ENCODE measurements around the gene DPCD. TPM values are rescaled to one million over a fixed set of nuclear protein-coding genes. Genes with fewer than 3 reads are reported as not detected.

The DPCD gene
- total and polyA plus RNA-seq, 8 donors, result 4.7 to 17.0 (median 7.1) TPM

DNA sequence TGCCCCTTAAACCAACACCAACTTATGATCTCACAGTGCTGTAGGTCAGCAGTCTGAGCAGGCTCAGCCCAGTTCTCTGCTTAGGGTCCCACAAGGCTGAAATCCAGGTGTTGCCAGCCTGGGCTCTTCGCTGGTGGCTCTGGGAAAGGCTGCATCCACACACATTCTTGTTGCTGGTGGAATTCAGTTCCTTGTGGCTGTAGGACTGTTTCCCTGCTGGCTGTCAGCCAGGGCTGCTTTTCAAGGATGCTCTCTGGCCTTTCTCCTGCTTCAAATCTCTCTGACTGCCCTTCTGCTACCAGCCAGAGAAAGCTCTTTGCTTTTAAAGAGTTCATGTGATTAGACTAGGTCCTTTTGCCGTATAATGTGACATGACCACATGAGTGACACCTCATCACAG lies 15.3 kb upstream of the DPCD start:
- peaks cover 0 to 7% (median 0%) of the 10 kb centered on the region in 4 donors for H3K27me3 ChIP-seq
- no peaks in the 10 kb centered on the region for H3K36me3 ChIP-seq
- no peak for DNase-seq
- peaks cover 7 to 12% (median 7%) of the 10 kb centered on the region in 3 donors for H3K4me1 ChIP-seq
- WGBS, 2 donors, result 96 to 98% methylated on average over 2 of the region's 2 CpGs
- TF ChIP-seq, protein P1, sequence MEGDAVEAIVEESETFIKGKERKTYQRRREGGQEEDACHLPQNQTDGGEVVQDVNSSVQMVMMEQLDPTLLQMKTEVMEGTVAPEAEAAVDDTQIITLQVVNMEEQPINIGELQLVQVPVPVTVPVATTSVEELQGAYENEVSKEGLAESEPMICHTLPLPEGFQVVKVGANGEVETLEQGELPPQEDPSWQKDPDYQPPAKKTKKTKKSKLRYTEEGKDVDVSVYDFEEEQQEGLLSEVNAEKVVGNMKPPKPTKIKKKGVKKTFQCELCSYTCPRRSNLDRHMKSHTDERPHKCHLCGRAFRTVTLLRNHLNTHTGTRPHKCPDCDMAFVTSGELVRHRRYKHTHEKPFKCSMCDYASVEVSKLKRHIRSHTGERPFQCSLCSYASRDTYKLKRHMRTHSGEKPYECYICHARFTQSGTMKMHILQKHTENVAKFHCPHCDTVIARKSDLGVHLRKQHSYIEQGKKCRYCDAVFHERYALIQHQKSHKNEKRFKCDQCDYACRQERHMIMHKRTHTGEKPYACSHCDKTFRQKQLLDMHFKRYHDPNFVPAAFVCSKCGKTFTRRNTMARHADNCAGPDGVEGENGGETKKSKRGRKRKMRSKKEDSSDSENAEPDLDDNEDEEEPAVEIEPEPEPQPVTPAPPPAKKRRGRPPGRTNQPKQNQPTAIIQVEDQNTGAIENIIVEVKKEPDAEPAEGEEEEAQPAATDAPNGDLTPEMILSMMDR (IDR thresholded peaks at IDR 0.05), result no peak
- H3K4me3 ChIP-seq, result no peak overlapping the region
- no peak for ATAC-seq
- intact Hi-C loops (cut with DNase I), result loop anchor here in 1 of 3 donors (10.0 kb wide), 2 partner anchors 298 to 358 kb away; no protein-coding TSS in a partner anchor
- no peaks in the 10 kb centered on the region for H3K9me3 ChIP-seq
- no peak overlapping the region for H3K27ac ChIP-seq
- no peak for FAIRE-seq

DNA sequence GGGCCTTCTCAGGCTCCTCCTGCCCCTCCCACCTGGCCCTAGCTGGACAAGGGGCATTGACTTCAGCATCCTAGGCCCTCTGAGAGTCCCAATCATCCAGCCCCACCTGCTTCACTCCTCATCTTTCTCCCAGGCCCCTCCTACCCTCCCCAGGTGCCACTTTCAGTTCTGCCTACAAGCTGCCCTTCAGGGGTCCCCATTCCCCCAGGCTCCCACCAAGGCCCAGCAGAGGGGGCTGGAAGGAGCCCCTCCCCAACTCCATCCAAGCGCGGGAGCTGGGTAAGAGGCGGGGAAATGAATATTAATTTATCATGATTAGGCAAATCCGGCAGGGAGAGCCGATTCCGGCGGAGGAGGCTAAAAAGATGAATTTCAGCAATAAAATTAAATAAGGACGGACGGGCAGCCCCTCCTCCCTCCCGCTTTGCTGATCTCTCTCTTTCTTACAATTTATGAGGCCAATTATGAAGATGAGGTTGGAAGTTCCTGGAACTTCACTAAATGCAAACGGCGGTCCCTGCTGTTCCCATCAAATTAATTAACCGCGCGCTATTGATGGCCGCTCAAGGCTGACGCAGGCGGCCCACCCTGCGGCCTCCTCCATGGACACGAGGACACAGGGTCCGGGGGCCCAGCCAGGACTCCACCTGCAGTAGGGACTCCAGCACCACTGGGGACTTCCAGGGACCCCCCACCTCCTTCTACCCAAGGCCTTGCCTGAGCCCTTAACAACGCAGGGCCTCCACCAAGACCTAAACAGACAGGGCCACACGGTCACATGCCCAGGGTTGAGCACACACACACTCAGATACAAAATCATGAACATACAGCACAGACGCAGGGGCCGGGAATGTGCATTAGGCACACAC lies 14.0 kb upstream of the DPCD start:
- H3K27ac ChIP-seq, result no peak overlapping the region

DNA sequence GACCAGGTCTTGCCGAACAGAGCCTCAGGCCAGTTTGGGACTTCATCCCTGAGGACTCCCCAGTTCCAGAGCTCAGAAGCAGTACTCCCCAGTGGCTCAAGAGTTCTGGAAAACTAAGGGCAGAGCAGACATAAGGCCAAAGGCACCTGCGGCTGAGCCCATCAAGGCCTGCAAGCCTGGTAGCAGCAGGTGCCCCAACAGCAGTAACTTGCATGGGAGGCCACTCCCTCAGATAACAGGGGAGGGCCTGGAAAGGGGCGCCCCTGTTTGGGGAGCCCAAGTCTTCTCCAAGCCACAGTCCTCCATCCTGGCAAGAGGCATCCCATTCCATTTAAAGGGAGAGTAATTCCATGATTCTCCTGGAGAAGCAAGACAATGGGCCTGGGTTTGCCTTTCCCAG lies 13.0 kb upstream of the DPCD start:
- Histone ChIP-seq H3K9me3 (no peaks in the 10 kb centered on the region), H3K4me1 (peaks cover 0 to 5% (median 0%) of the 10 kb centered on the region in 3 donors), H3K4me3 (no peak overlapping the region), H3K27ac (no peak overlapping the region), H3K36me3 (peaks cover 0 to 16% (median 0%) of the 10 kb centered on the region in 3 donors), H3K27me3 (no peaks in the 10 kb centered on the region)
- TF ChIP-seq, protein P1 (IDR thresholded peaks at IDR 0.05), result no peak
- intact Hi-C loops (cut with DNase I), result loop anchor here in 1 of 3 donors (10.0 kb wide), 2 partner anchors 300 to 360 kb away; no protein-coding TSS in a partner anchor
- FAIRE-seq, result no peak
- WGBS, 2 donors, result 87% methylated on average over 3 of the region's 3 CpGs
- DNase-seq, result no peak
- ATAC-seq, result no peak

More for the DNA sequence above, 14.0 kb upstream of the DPCD start:
- peaks cover 7 to 12% (median 7%) of the 10 kb centered on the region in 3 donors for H3K4me1 ChIP-seq
- H3K27me3 ChIP-seq, result peaks cover 0 to 3% (median 0%) of the 10 kb centered on the region in 4 donors
- DNase-seq, result no peak
- intact Hi-C loops (cut with DNase I), result loop anchor here in 1 of 3 donors (10.0 kb wide), 2 partner anchors 299 to 359 kb away; no protein-coding TSS in a partner anchor
- H3K9me3 ChIP-seq, result no peaks in the 10 kb centered on the region
- no peak for ATAC-seq
- H3K36me3 ChIP-seq, result peaks cover 0 to 7% (median 0%) of the 10 kb centered on the region in 3 donors
- 90 to 91% methylated on average over 25 of the region's 25 CpGs for WGBS, 2 donors
- TF ChIP-seq, protein P1 (IDR thresholded peaks at IDR 0.05), result no peak
- no peak for FAIRE-seq
- no peak overlapping the region for H3K4me3 ChIP-seq

DNA sequence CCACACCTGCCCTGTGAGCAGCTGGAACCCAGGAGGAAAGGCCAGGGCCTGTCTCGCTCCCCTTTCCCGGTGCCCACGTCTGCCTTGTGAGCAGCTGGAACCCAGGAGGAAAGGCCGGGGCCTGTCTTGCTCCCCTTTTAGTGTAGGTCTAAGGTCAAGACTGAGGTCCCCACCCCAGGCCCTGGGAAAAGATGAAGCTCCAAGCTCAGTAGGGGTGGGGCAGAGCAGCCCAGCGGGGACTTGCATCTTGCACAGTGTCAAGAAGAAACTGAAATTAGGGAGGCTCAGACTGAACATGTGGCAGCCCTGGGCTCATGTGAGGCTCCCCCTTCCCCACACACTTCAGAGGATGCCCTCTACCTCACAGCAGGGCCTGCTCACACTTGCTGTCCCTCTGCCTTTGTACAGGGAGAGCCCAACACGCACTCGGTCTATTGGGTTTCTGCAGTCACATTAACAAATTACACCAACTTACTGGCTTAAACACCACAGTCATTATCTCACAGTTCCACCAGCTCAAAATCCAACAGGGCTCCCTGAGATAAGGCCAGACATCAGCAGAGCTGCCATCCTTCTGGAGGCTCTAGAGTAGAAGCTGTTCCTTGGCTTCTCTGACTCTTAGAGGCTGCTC lies 12.4 kb upstream of the DPCD start:
- Histone ChIP-seq H3K27me3 (no peaks in the 10 kb centered on the region), H3K4me3 (no peak overlapping the region), H3K27ac (no peak overlapping the region), H3K36me3 (peaks cover 0 to 16% (median 0%) of the 10 kb centered on the region in 3 donors), H3K9me3 (no peaks in the 10 kb centered on the region), H3K4me1 (peaks cover 0 to 2% (median 0%) of the 10 kb centered on the region in 3 donors)
- TF ChIP-seq, protein P1 (IDR thresholded peaks at IDR 0.05), result no peak
- 89 to 95% methylated on average over 7 of the region's 7 CpGs for WGBS, 2 donors
- FAIRE-seq (no peak), DNase-seq (no peak), ATAC-seq (no peak)
- intact Hi-C loops (cut with DNase I), result loop anchor here in 1 of 3 donors (10.0 kb wide), 2 partner anchors 301 to 361 kb away; no protein-coding TSS in a partner anchor

Measured in pancreas (tissue), 10 donors.